AG04450 (cell line): Measurements from ENCODE around the gene RMND5A. TPM values are rescaled to one million over a fixed set of nuclear protein-coding genes. Genes with fewer than 3 reads are reported as not detected.

ENCODE experiments used
- CTCF ChIA-PET: fragments of 300-600, 350-600 bp; formaldehyde crosslinking; extraction: SDS; loops from one replicate; lab custom pipeline; 2022; ENCODE audit warnings: antibody characterized with exemption, inconsistent platforms; lab: Charles Lee
- POLR2A ChIA-PET: fragments of 350-600 bp; formaldehyde crosslinking; extraction: SDS; loops from one replicate; lab custom pipeline; 2021; ENCODE audit warnings: antibody characterized with exemption, inconsistent platforms; lab: Yijun Ruan, JAX
- DNase-seq: peaks from one replicate; pipeline ENCODE4 v3.0.0-alpha.2; 2011; ENCODE audit warnings: low read depth, low spot score
- H3K27ac ChIP-seq: one replicate; pipeline ENCODE4 v1.5.1; 2012; ENCODE audit warnings: low read depth, low read length, control low read depth
- H3K27me3 ChIP-seq: one replicate; pipeline ENCODE4 v1.6.0; 2012; ENCODE audit warnings: low read length; ENCODE audit not compliant: control insufficient read depth, insufficient read depth
- H3K4me3 ChIP-seq: 2 replicates; pipeline ENCODE4 v1.5.1; 2011; ENCODE audit warnings: mild to moderate bottlenecking, low read depth, low read length, control low read depth
- H3K9me3 ChIP-seq: 2 replicates; pipeline ENCODE4 v1.5.1; 2012; ENCODE audit warnings: low read length; ENCODE audit not compliant: control insufficient read depth, insufficient read depth
- CTCF ChIP-seq: IDR thresholded peaks from 2 replicates; pipeline ENCODE4 v1.5.1; 2011; ENCODE audit warnings: low read depth, low read length, control low read depth, inconsistent platforms
- polyA plus RNA-seq: library from polyadenylated mRNA; depleted of rRNA; stranded (reverse); fragments of >200 nt; gene quantifications from 2 replicates; pipeline ENCODE4 v1.2.3, GENCODE V29; 2011

Gene RMND5A
- polyA plus RNA-seq, 1 experiment: 19.1 TPM

- ChIA-PET POLR2A (no interaction called here), CTCF (no interaction called here)
- DNase-seq: no peak
Measured at GRCh38 chr2:86744152-86744551, 24.1 kb downstream of the RMND5A start.

GRCh38 chr2:86746939-86747338 is 26.8 kb downstream of the RMND5A start:
- Histone ChIP-seq H3K4me3 (no peak overlapping the region), H3K27ac (no peak overlapping the region), H3K27me3 (no peaks in the 10 kb centered on the region), H3K9me3 (no peaks in the 10 kb centered on the region)
- CTCF ChIA-PET: interaction anchor here (2.7 to 3.6 kb wide), 2 partner anchors 15 to 18 kb away, joined by 11 to 24 read pairs; no protein-coding TSS in a partner anchor
- no peak for TF ChIP-seq CTCF
- POLR2A ChIA-PET: no interaction called here
- DNase-seq: no peak

More at GRCh38 chr2:86744152-86744551, 24.1 kb downstream of the RMND5A start:
- H3K4me3 ChIP-seq: no peak overlapping the region
- H3K27me3 ChIP-seq: no peaks in the 10 kb centered on the region
- no peak for TF ChIP-seq CTCF
- no peak overlapping the region for H3K27ac ChIP-seq
- no peaks in the 10 kb centered on the region for H3K9me3 ChIP-seq

- CTCF ChIA-PET: interaction anchor here (1.1 to 3.6 kb wide), 3 partner anchors 10 to 17 kb away, joined by 3 to 24 read pairs (median 11); no protein-coding TSS in a partner anchor
- H3K27ac ChIP-seq: no peak overlapping the region
- no peak for TF ChIP-seq CTCF
- H3K9me3 ChIP-seq: no peaks in the 10 kb centered on the region
- POLR2A ChIA-PET: no interaction called here
- H3K4me3 ChIP-seq: no peak overlapping the region
- peak; percentile 53 for DNase-seq
- H3K27me3 ChIP-seq: no peaks in the 10 kb centered on the region
Measured at GRCh38 chr2:86747711-86748639, 27.9 kb downstream of the RMND5A start.

- Histone ChIP-seq H3K4me3 (no peak overlapping the region), H3K27me3 (no peaks in the 10 kb centered on the region), H3K27ac (no peak overlapping the region), H3K9me3 (no peaks in the 10 kb centered on the region)
- TF ChIP-seq CTCF: no peak
- ChIA-PET POLR2A (no interaction called here), CTCF (interaction anchor here (5.6 kb wide), 1 partner anchor 14 kb away, joined by 51 read pairs; no protein-coding TSS in a partner anchor)
- no peak for DNase-seq
Measured at GRCh38 chr2:86750240-86750839, 30.2 kb downstream of the RMND5A start.
